Measurements from ENCODE around the gene BANF1.

The BANF1 gene

DNA sequence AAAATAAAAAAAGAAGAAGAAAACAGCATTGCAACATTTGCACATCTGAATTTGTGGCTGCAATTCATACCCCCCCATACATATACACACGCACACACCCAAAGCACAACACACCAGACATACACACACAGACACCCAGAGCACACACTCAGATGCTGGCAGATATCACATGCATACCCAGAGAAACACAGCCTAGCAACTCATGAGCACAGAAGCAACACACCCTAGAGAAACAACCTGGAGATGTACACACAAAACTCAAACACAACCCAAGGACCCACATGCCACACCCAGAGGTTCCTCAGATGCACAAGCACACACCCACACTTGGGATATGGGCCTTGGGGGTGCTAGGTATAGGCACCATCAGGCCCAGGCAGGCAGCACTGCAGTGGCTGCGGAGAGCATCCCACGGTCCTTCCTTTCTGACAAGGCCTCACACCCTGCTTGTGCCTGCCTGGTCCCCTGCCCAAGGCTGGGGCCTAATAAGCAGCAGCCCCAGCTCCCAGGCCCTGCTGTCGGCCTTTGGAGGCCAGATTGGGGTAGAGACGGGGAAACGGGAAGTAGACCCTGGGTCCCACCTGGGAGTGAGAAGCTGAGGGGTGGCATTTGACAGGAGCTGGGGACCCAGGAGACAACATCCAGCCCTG lies 12.6 kb downstream of the BANF1 start:
- Mint-ChIP-seq H3K27ac (no peak overlapping the region), H3K27me3 (ENCODE audit: low read depth) (peaks cover 18% of the 10 kb centered on the region), H3K4me3 (no peak overlapping the region), H3K36me3 (ENCODE audit: low read depth) (no peaks in the 10 kb centered on the region), H3K4me1 (no peaks in the 10 kb centered on the region), H3K9me3 (no peaks in the 10 kb centered on the region)
- TF ChIP-seq, protein P1, sequence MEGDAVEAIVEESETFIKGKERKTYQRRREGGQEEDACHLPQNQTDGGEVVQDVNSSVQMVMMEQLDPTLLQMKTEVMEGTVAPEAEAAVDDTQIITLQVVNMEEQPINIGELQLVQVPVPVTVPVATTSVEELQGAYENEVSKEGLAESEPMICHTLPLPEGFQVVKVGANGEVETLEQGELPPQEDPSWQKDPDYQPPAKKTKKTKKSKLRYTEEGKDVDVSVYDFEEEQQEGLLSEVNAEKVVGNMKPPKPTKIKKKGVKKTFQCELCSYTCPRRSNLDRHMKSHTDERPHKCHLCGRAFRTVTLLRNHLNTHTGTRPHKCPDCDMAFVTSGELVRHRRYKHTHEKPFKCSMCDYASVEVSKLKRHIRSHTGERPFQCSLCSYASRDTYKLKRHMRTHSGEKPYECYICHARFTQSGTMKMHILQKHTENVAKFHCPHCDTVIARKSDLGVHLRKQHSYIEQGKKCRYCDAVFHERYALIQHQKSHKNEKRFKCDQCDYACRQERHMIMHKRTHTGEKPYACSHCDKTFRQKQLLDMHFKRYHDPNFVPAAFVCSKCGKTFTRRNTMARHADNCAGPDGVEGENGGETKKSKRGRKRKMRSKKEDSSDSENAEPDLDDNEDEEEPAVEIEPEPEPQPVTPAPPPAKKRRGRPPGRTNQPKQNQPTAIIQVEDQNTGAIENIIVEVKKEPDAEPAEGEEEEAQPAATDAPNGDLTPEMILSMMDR (IDR thresholded peaks at IDR 0.05; ENCODE audit: unreplicated experiment in 3 of 3): no peak

DNA sequence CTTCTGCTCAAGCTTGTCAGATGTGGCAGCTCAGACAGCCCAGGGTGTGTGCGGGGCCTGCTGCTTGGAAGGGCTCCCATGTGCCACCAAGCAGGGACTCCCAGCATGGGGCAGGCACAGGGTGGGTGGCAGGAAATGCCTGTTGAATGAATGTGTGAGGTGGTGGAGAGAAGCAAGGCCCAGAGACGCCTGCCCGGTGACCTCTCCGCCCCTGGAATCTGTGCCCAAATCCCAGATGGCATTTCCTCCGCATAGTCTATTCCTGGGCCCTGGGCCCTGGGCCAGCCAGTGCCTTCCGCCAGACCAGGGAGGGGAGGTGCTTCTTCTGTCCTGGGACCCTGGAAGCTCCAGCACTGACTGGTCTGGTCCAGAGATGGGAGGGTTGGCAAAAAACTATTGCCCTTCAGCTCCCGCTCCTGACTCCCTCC lies 13.2 kb downstream of the BANF1 start:
- Mint-ChIP-seq H3K4me1 (no peaks in the 10 kb centered on the region), H3K4me3 (no peak overlapping the region), H3K36me3 (ENCODE audit: low read depth) (no peaks in the 10 kb centered on the region), H3K27ac (no peak overlapping the region), H3K27me3 (ENCODE audit: low read depth) (peaks cover 12% of the 10 kb centered on the region), H3K9me3 (no peaks in the 10 kb centered on the region)
- TF ChIP-seq, protein P1 (IDR thresholded peaks at IDR 0.05; ENCODE audit: unreplicated experiment in 3 of 3): no peak

DNA sequence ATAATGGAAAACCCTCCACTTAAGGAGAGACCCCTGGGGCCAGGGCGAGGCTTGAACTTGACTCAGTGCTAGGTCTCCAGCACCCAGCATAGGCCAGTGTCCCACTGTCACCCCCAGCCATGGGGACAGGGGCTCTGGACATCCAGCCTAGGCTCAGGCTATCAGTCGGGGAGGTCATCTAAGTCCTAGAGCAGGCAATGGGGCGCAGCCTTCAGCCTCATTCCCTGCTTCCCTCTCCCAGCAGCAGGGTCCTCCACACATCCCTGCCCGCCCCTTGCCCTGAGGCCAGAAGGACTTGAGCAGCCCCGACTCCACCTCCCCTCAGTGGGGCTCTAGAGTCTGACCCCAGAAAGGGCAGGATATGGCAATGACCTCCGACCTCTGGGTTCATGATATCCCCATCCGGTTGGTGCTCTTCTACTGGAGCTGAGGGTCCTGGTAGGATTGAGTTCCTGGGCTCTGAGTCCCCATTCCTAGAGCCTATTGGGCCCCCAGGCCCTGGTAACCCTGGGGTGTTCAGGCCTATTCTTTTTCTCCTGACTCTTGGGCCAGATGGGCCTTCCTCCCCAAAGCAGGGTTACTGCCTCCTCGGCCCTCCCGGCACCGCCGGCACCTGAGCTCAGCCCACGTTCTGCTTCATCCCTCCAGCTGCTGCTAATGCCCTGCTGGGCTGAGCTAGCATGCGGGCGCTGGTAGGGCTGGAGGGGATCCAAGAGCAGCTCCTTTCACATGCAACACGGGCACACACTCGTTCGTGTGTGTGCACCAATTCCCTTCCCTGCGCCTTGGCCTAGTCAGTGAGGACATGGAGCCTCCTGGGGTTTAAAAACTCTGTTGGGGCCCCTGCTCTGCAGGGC lies 13.9 kb downstream of the BANF1 start:
- no peak overlapping the region for H3K27ac Mint-ChIP-seq
- no peak overlapping the region for H3K4me3 Mint-ChIP-seq
- no peaks in the 10 kb centered on the region for H3K36me3 Mint-ChIP-seq (ENCODE audit: low read depth)
- peaks cover 8% of the 10 kb centered on the region for H3K27me3 Mint-ChIP-seq (ENCODE audit: low read depth)
- H3K9me3 Mint-ChIP-seq: no peaks in the 10 kb centered on the region
- no peaks in the 10 kb centered on the region for H3K4me1 Mint-ChIP-seq
- TF ChIP-seq, protein P1 (IDR thresholded peaks at IDR 0.05; ENCODE audit: unreplicated experiment in 3 of 3): no peak

DNA sequence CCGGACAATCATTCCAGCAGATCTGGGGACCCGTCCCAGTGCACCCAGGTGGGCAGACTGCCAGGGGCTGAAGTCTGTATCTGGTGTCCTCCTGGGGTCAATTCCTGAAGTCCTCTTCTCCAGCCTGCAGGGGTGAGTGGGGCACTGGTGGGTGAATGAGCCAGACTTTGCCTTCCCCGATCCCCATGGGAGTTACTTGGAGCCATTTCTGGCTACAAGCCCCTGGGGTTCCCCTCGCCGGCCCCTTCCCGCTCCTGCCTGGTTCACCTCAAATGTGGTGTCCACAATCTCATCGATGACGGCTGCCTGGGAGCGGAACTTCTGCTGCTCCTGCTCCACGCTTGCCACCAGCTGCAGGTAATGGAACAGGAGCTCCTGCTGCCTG lies 14.5 kb downstream of the BANF1 start:
- TF ChIP-seq, protein P1 (IDR thresholded peaks at IDR 0.05; ENCODE audit: unreplicated experiment in 3 of 3): no peak
- Mint-ChIP-seq H3K4me1 (no peaks in the 10 kb centered on the region), H3K27ac (no peak overlapping the region), H3K27me3 (ENCODE audit: low read depth) (peaks cover 3% of the 10 kb centered on the region), H3K4me3 (no peak overlapping the region), H3K9me3 (no peaks in the 10 kb centered on the region), H3K36me3 (ENCODE audit: low read depth) (no peaks in the 10 kb centered on the region)

DNA sequence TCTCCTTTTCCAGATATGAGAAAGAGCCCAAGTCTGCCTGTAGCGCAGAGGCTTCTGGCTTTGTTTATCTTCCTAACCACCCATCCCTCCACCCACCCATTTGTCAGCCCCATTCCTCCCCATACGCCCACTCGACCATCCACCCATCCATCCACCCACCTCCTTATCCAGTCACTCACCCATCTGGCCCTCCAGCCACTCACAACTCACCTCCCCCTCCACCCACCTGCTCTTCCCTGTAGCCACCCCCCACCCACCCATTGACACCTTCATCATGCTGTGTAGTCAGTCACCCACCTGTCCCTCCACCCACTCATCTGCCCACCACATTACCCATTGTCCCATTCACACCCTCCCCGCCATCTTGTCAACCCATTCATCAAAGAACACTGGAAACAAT lies 15.0 kb downstream of the BANF1 start:
- Mint-ChIP-seq H3K36me3 (ENCODE audit: low read depth) (no peaks in the 10 kb centered on the region), H3K27ac (no peak overlapping the region), H3K27me3 (ENCODE audit: low read depth) (peaks cover 3% of the 10 kb centered on the region), H3K4me3 (no peak overlapping the region), H3K4me1 (no peaks in the 10 kb centered on the region), H3K9me3 (no peaks in the 10 kb centered on the region)
- TF ChIP-seq, protein P1 (IDR thresholded peaks at IDR 0.05; ENCODE audit: unreplicated experiment in 3 of 3): no peak

Data from nephron (organoid).